ENCODE measurements around the gene R3HDM4.

Gene R3HDM4

DNA sequence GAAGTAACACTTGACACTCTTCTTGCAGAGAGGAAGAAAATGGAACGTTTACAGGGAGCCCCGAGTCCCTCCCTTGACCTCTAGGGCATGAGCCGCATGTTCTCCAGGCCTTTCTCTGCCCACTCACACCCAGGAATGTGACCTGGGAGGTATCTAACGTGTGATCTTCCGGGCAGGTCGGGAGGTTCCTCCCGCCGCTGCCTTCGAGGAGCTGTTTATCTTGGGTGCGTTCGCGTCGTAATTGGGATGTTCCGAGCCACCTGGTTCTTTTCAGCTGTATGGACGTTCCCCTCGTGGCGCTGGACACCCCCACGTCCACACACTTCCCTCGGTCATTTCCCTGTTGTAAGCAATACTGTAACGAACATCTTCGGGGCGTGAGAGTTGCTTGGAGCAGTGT lies 26.4 kb upstream of the R3HDM4 start:
- TF ChIP-seq ZFX (IDR thresholded peaks at IDR 0.05; ENCODE audit: borderline replicate concordance) (no peak), CTCF (IDR thresholded peaks at IDR 0.05) (no peak)
- no peak overlapping the region for H3K27ac ChIP-seq

- TF ChIP-seq ZFX (IDR thresholded peaks at IDR 0.05; ENCODE audit: borderline replicate concordance) (no peak), CTCF (IDR thresholded peaks at IDR 0.05) (no peak)
- H3K27ac ChIP-seq: no peak overlapping the region
Observed at GRCh38 chr19:938233-938923, 25.4 kb upstream of the R3HDM4 start.

- no peak overlapping the region for H3K27ac ChIP-seq
- TF ChIP-seq ZFX (IDR thresholded peaks at IDR 0.05; ENCODE audit: borderline replicate concordance) (no peak), CTCF (IDR thresholded peaks at IDR 0.05) (no peak)
Observed at GRCh38 chr19:937259-937694, 24.3 kb upstream of the R3HDM4 start.

DNA sequence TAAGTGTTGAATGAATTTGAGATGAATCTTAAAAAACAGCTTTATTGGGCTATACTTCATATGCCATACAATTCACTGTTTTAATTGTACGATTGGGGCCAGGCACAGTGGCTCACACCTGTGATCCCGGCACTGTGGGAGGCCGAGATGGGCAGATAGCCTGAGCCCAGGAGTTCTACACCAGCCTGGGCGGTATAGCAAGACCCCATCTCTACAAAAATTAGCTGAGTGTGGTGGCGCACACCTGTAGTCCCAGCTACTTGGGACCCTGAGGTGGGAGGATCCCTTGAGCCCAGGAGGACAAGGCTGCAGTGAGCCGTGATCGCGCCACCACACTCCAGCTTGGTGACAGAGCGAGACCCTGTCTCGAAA lies 23.1 kb upstream of the R3HDM4 start:
- no peak for TF ChIP-seq ZFX (IDR thresholded peaks at IDR 0.05; ENCODE audit: borderline replicate concordance)
- no peak for TF ChIP-seq CTCF (IDR thresholded peaks at IDR 0.05)

GRCh38 chr19:934865-935479 lies 22.0 kb upstream of the R3HDM4 start:
- TF ChIP-seq CTCF (IDR thresholded peaks at IDR 0.05) (no peak), ZFX (IDR thresholded peaks at IDR 0.05; ENCODE audit: borderline replicate concordance) (no peak)
- peak overlapping the region; percentile 53 for H3K27ac ChIP-seq

More for the DNA sequence above, 23.1 kb upstream of the R3HDM4 start:
- no peak overlapping the region for H3K27ac ChIP-seq

GRCh38 chr19:934197-934840 lies 21.3 kb upstream of the R3HDM4 start:
- TF ChIP-seq ZFX (IDR thresholded peaks at IDR 0.05; ENCODE audit: borderline replicate concordance): no peak
- TF ChIP-seq CTCF (IDR thresholded peaks at IDR 0.05): no peak
- peak overlapping the region; percentile 53 for H3K27ac ChIP-seq

DNA sequence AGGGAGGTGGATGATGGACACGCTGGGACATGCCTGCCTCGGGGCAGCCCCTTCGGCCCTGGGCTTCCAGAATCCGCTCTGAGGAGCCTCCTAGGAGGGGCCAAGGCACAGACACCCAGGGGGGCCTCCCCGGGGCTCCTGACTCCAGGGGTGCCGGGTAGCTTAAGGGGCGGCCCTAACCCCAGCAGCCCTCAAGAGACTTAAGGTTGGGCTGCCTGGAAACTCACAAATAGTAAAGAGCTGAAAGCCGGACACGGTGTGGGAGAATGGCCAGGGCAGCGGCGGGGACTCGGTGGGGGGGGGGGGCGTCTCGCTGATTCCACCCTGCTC lies 20.5 kb upstream of the R3HDM4 start:
- no peak overlapping the region for H3K27ac ChIP-seq
- TF ChIP-seq ZFX (IDR thresholded peaks at IDR 0.05; ENCODE audit: borderline replicate concordance) (no peak), CTCF (IDR thresholded peaks at IDR 0.05) (no peak)

Measured in 22Rv1 (cell line).